Heart left ventricle (tissue), 16 donors: ENCODE results near the gene ADAM23. TPM values are rescaled to one million over a fixed set of nuclear protein-coding genes. Genes with fewer than 3 reads are reported as not detected.

Source experiments
- ATAC-seq, 4 donors: fragments of 200-7000 bp; cut with Tn5 transposase; one replicate each; pipeline ENCODE4 v1.9.1; 2020 to 2022; ENCODE audit warnings: moderate library complexity in 4 of 4, mild to moderate bottlenecking in 3 of 4, moderate number of reproducible peaks in 1 of 4
- DNase-seq, 5 donors: peaks; one replicate each; pipeline ENCODE4 v3.0.0-alpha.2; 2020
- H3K27ac ChIP-seq, 12 donors: fragments of 200-600 bp; sonication (generic) in 4 of 12; one replicate each; pipeline versions ENCODE4 v1.5.0 to v1.8.0; 2016 to 2022; ENCODE audit warnings: mild to moderate bottlenecking in 2 of 12
- H3K27me3 ChIP-seq, 9 donors: fragments of 200-600 bp; sonication (generic) in 2 of 9; one replicate each; pipeline versions ENCODE4 v1.5.1 to v1.8.0; 2016 to 2022; ENCODE audit warnings: mild to moderate bottlenecking in 3 of 9
- H3K36me3 ChIP-seq, 9 donors: fragments of 200-600 bp; sonication (generic) in 2 of 9; one replicate each; pipeline versions ENCODE4 v1.5.0 to v1.8.0; 2018 to 2022; ENCODE audit warnings: mild to moderate bottlenecking in 2 of 9
- H3K4me1 ChIP-seq, 12 donors: fragments of 200-600 bp; sonication (generic) in 4 of 12; one replicate each; pipeline versions ENCODE4 v1.5.0 to v1.8.0; 2016 to 2022; ENCODE audit warnings: mild to moderate bottlenecking in 3 of 12
- H3K4me3 ChIP-seq, 12 donors: fragments of 200-600 bp; sonication (generic) in 4 of 12; one replicate each; pipeline versions ENCODE4 v1.5.0 to v1.8.0; 2017 to 2022; ENCODE audit warnings: mild to moderate bottlenecking in 9 of 12, moderate library complexity in 4 of 12
- H3K9me3 ChIP-seq, 12 donors: fragments of 200-600 bp; sonication (generic) in 4 of 12; one replicate each; pipeline versions ENCODE4 v1.5.0 to v1.8.0; 2016 to 2022; ENCODE audit warnings: mild to moderate bottlenecking in 1 of 12
- CTCF ChIP-seq, 12 donors: fragments of 200-600 bp; sonication (generic) in 4 of 12; IDR thresholded peaks; one replicate each; pipeline versions ENCODE4 v1.5.0 to v1.8.0; 2018 to 2022; ENCODE audit warnings: antibody characterized with exemption in 12 of 12, mild to moderate bottlenecking in 5 of 12
- POLR2A ChIP-seq, 2 donors: fragments of 450-650 bp; IDR thresholded peaks; one replicate each; pipeline ENCODE4 v1.6.1; 2017; ENCODE audit warnings: antibody characterized with exemption in 2 of 2, mild to moderate bottlenecking in 2 of 2, moderate library complexity in 2 of 2
- WGBS, 4 donors: extraction: QIAGEN DNeasy Blood & Tissue Kit in 2 of 4; methylation state at CpG; one replicate each; pipeline versions ENCODE4 v1.1.5 to v1.1.7; 2013 to 2018; 5-methylcytosine and 5-hydroxymethylcytosine counted together
- intact Hi-C, 10 donors: fragments of 100-400 bp; cut with DNase I; formaldehyde crosslinking; loops; one replicate each; pipeline versions ENCODE4 v1.11.1 to v1.14.2; 2022
- polyA plus RNA-seq, 2 donors: library from polyadenylated mRNA; stranded (reverse); fragments of 200-250 nt; gene quantifications; one replicate each; pipeline ENCODE4 v1.2.3, GENCODE V29; 2013
- total RNA-seq, 9 donors: library from RNA; depleted of rRNA in 2 of 9; stranded (reverse); fragments of >200 nt in 2 of 9; fragmentation: NEBNext Ultra II Directional in 3 of 9; extraction: Animal tissue kit (Norgen Biotek cat#: 25700) in 3 of 9; gene quantifications; one replicate each; pipeline versions ENCODE4 v1.1.0 to v1.2.4, GENCODE V29; 2016 to 2023
- donor health status: ischemic (EF 13 %, LVEDD 7.1; RV severe dilation, severe dysfunction).
- donor health status: healthy with polysubstance abuse.
- donor health status: DM: no; HTN: yes; CAD: no.
- donor health status: DM: no; HTN: no; CAD: no.
- donor health status: ischemic (EF 25% LVEDD 6.9; RV normal size, moderate dysfunction).
- donor health status: ischemic (EF 25% LVEDD 5.7; RV mildly dilated, moderate dysfunction).
- donor health status: healthy.
- donor health status: DM: yes; HTN: yes; CAD: no.
- donor health status: ischemic (EF 35%, LVEDD 5.7; RV mildly dilated, moderate dysfunction).
- donor health status: nonischemic (EF 11% LVEDD 7.7; RV severe dilation, severe dysfunction).
- donor health status: DM: yes; HTN: yes; CAD: no.
- donor health status: PGD.
- donor health status: ischemic (EF 29% LVEDD 5.4; RV normal size, mild dysfunction).
- donor health status: nonischemic (EF 23%, LVEDD 6.1; RV moderate dilation, normal function).

ADAM23 gene
- total and polyA plus RNA-seq, 11 donors = 18.6 to 87.4 (median 57.9) TPM

- H3K36me3 ChIP-seq = peaks cover 0 to 14% (median 0%) of the 10 kb centered on the region in 9 donors
- ATAC-seq (no peak), DNase-seq (no peak)
- H3K9me3 ChIP-seq = no peaks in the 10 kb centered on the region
- H3K4me1 ChIP-seq = no peaks in the 10 kb centered on the region
- H3K27me3 ChIP-seq = no peaks in the 10 kb centered on the region
- no peak overlapping the region for H3K4me3 ChIP-seq
- intact Hi-C loops = loop anchor here in 1 of 10 donors (5.0 kb wide), 1 partner anchor 170 kb away; no protein-coding TSS in a partner anchor
- H3K27ac ChIP-seq = no peak overlapping the region
- 76 to 86% (median 84%) methylated on average over 2 of the region's 2 CpGs for WGBS, 4 donors
- no peak for TF ChIP-seq CTCF (IDR thresholded peaks at IDR 0.05)
- no peak for TF ChIP-seq POLR2A (IDR thresholded peaks at IDR 0.05)
These were observed 119.0 kb downstream of the ADAM23 start for GRCh38 chr2:206562375-206562774.

GRCh38 chr2:206563374-206563773, 120.0 kb downstream of the ADAM23 start:
- ATAC-seq = no peak

GRCh38 chr2:206565666-206566065, 122.3 kb downstream of the ADAM23 start:
- TF ChIP-seq POLR2A (IDR thresholded peaks at IDR 0.05) (no peak), CTCF (IDR thresholded peaks at IDR 0.05) (no peak)
- DNase-seq (no peak), ATAC-seq (no peak)
- Histone ChIP-seq H3K36me3 (peaks cover 0 to 27% (median 0%) of the 10 kb centered on the region in 9 donors), H3K4me3 (no peak overlapping the region), H3K9me3 (no peaks in the 10 kb centered on the region), H3K27me3 (no peaks in the 10 kb centered on the region), H3K27ac (no peak overlapping the region), H3K4me1 (no peaks in the 10 kb centered on the region)
- intact Hi-C loops = no loop called here
- 81 to 88% (median 85%) methylated on average over 4 of the region's 4 CpGs for WGBS, 4 donors

More at GRCh38 chr2:206563374-206563773, 120.0 kb downstream of the ADAM23 start:
- intact Hi-C loops = loop anchor here in 1 of 10 donors (5.0 kb wide), 1 partner anchor 171 kb away; no protein-coding TSS in a partner anchor
- peaks cover 0 to 21% (median 0%) of the 10 kb centered on the region in 9 donors for H3K36me3 ChIP-seq
- no peak overlapping the region for H3K27ac ChIP-seq
- no peaks in the 10 kb centered on the region for H3K9me3 ChIP-seq
- DNase-seq = no peak
- 84 to 94% (median 89%) methylated on average over 2 of the region's 2 CpGs for WGBS, 4 donors
- H3K27me3 ChIP-seq = no peaks in the 10 kb centered on the region
- TF ChIP-seq CTCF (IDR thresholded peaks at IDR 0.05) (no peak), POLR2A (IDR thresholded peaks at IDR 0.05) (no peak)
- H3K4me3 ChIP-seq = no peak overlapping the region
- no peaks in the 10 kb centered on the region for H3K4me1 ChIP-seq

GRCh38 chr2:206569470-206569869, 126.1 kb downstream of the ADAM23 start:
- Histone ChIP-seq H3K27me3 (no peaks in the 10 kb centered on the region), H3K4me1 (no peaks in the 10 kb centered on the region), H3K36me3 (peaks cover 0 to 41% (median 5%) of the 10 kb centered on the region in 9 donors), H3K4me3 (no peak overlapping the region), H3K27ac (no peak overlapping the region), H3K9me3 (no peaks in the 10 kb centered on the region)
- DNase-seq (no peak), ATAC-seq (no peak)
- 83 to 93% (median 91%) methylated on average over 3 of the region's 3 CpGs for WGBS, 4 donors
- intact Hi-C loops = no loop called here
- no peak for TF ChIP-seq CTCF (IDR thresholded peaks at IDR 0.05)
- no peak for TF ChIP-seq POLR2A (IDR thresholded peaks at IDR 0.05)
